Activated T-helper 2 cell treated with anti-CD3 and anti-CD28 coated beads, Interferon-gamma antibody, Interleukin-2, Interleukin-4, amounts not matched to agents 10 μg/mL and 5 μg/mL and 100 μg/mL, durations not matched to agents 14 hours and 24 hours and 36 hours (primary cell): ENCODE results near the gene FOXP3. TPM values are rescaled to one million over a fixed set of nuclear protein-coding genes. Genes with fewer than 3 reads are reported as not detected.
"Not testable (repeated sequence)": the region's sequence is repeated elsewhere in the genome, so short reads cannot be mapped to it uniquely, and the experiment has no call there.

Experiments used
- DNase-seq: peaks from one replicate; pipeline ENCODE4 v3.0.0; 2021; ENCODE audit warnings: low spot score
- H3K27ac Mint-ChIP-seq: one replicate; pipeline ENCODE4 v1.8.0; 2021; ENCODE audit warnings: mixed read lengths
- H3K27me3 Mint-ChIP-seq: one replicate; pipeline ENCODE4 v1.8.0; 2021; ENCODE audit warnings: low read depth, mixed read lengths
- H3K36me3 Mint-ChIP-seq: one replicate; pipeline ENCODE4 v1.8.0; 2021; ENCODE audit warnings: low read depth, mixed read lengths
- H3K4me1 Mint-ChIP-seq: one replicate; pipeline ENCODE4 v1.8.0; 2021; ENCODE audit warnings: low read depth, mixed read lengths
- H3K4me3 Mint-ChIP-seq: one replicate; pipeline ENCODE4 v1.8.0; 2021; ENCODE audit warnings: low read depth, mild to moderate bottlenecking, moderate library complexity, mixed read lengths
- H3K9me3 Mint-ChIP-seq: one replicate; pipeline ENCODE4 v1.8.0; 2021; ENCODE audit warnings: mixed read lengths
- intact Hi-C: fragments of 100-400 bp; cut with micrococcal nuclease; formaldehyde crosslinking; loops from one replicate; pipeline ENCODE4 v1.15.1; 2023
- total RNA-seq: library from RNA; stranded (reverse); gene quantifications from 2 replicates; pipeline ENCODE4 v1.2.3, GENCODE V29; 2022

The FOXP3 gene
- 28.9 and 29.4 TPM in 2 replicates for total RNA-seq

- H3K4me1 Mint-ChIP-seq: peaks cover 39% of the 10 kb centered on the region
- peaks cover 15% of the 10 kb centered on the region for H3K36me3 Mint-ChIP-seq
- peak within 1 kb of the TSS; percentile 77 for H3K27ac Mint-ChIP-seq
Observed at GRCh38 chrX:49264460-49264859, at the start of gene FOXP3. Gene FOXP3, minus strand, starts transcription at chrX:49264710. Its CDS starts 6,205 bp downstream, at chrX:49258505.

GRCh38 chrX:49312176-49312575, 47.7 kb upstream of the FOXP3 start:
- no peak for DNase-seq
- peaks cover 15% of the 10 kb centered on the region for H3K4me1 Mint-ChIP-seq
- H3K9me3 Mint-ChIP-seq: no peaks in the 10 kb centered on the region
- H3K4me3 Mint-ChIP-seq: no peak overlapping the region
- intact Hi-C loops: no loop called here
- H3K27ac Mint-ChIP-seq: no peak overlapping the region
- H3K36me3 Mint-ChIP-seq: no peaks in the 10 kb centered on the region
- peaks cover 1% of the 10 kb centered on the region for H3K27me3 Mint-ChIP-seq

More at GRCh38 chrX:49264460-49264859, at the start of gene FOXP3:
- intact Hi-C loops: loop anchor here (10.0 kb wide), 1 partner anchor 550 kb away; no protein-coding TSS in a partner anchor
- H3K4me3 Mint-ChIP-seq: peak within 1 kb of the TSS; percentile 66
- no peaks in the 10 kb centered on the region for H3K9me3 Mint-ChIP-seq
- DNase-seq: no peak
- no peaks in the 10 kb centered on the region for H3K27me3 Mint-ChIP-seq

- no peaks in the 10 kb centered on the region for H3K9me3 Mint-ChIP-seq
Observed at GRCh38 chrX:49310371-49310770, 45.9 kb upstream of the FOXP3 start.

GRCh38 chrX:49309401-49309981, 45.0 kb upstream of the FOXP3 start:
- no peak for DNase-seq
- Mint-ChIP-seq H3K4me3 (peak overlapping the region; percentile 79), H3K27me3 (peaks cover 5% of the 10 kb centered on the region), H3K27ac (peak overlapping the region; percentile 76), H3K4me1 (peaks cover 15% of the 10 kb centered on the region), H3K36me3 (no peaks in the 10 kb centered on the region), H3K9me3 (no peaks in the 10 kb centered on the region)
- intact Hi-C loops: no loop called here

More at GRCh38 chrX:49310371-49310770, 45.9 kb upstream of the FOXP3 start:
- Mint-ChIP-seq H3K36me3 (no peaks in the 10 kb centered on the region), H3K27ac (no peak overlapping the region), H3K4me3 (no peak overlapping the region), H3K4me1 (peaks cover 15% of the 10 kb centered on the region), H3K27me3 (peaks cover 5% of the 10 kb centered on the region)
- no peak for DNase-seq
- intact Hi-C loops: no loop called here

- H3K4me3 Mint-ChIP-seq: peak overlapping the region; percentile 79
- intact Hi-C loops: no loop called here
- H3K9me3 Mint-ChIP-seq: no peaks in the 10 kb centered on the region
- no peak for DNase-seq
- H3K27me3 Mint-ChIP-seq: peaks cover 5% of the 10 kb centered on the region
- peaks cover 15% of the 10 kb centered on the region for H3K4me1 Mint-ChIP-seq
- peak overlapping the region; percentile 76 for H3K27ac Mint-ChIP-seq
- no peaks in the 10 kb centered on the region for H3K36me3 Mint-ChIP-seq
Observed at GRCh38 chrX:49308604-49309269, 44.2 kb upstream of the FOXP3 start.

- H3K4me3 Mint-ChIP-seq, H3K27ac Mint-ChIP-seq, intact Hi-C loops, H3K9me3 Mint-ChIP-seq, DNase-seq, H3K36me3 Mint-ChIP-seq, H3K27me3 Mint-ChIP-seq: not testable (repeated sequence)
- H3K4me1 Mint-ChIP-seq: peaks cover 15% of the 10 kb centered on the region
Observed at GRCh38 chrX:49307775-49308174, 43.3 kb upstream of the FOXP3 start.

- Mint-ChIP-seq H3K9me3 (no peaks in the 10 kb centered on the region), H3K4me3 (no peak within 1 kb of the TSS), H3K4me1 (no peaks in the 10 kb centered on the region), H3K27me3 (peaks cover 5% of the 10 kb centered on the region), H3K36me3 (no peaks in the 10 kb centered on the region), H3K27ac (no peak within 1 kb of the TSS)
- DNase-seq: no peak
- intact Hi-C loops: no loop called here
Observed at GRCh38 chrX:49303346-49303745, 38.8 kb upstream of the FOXP3 start, which contains the start of gene GAGE10. Gene GAGE10, plus strand, starts transcription at chrX:49303646. Its CDS starts 1,214 bp downstream, at chrX:49304860.

- H3K4me3 Mint-ChIP-seq: no peak overlapping the region
- DNase-seq: no peak
- intact Hi-C loops: no loop called here
- no peaks in the 10 kb centered on the region for H3K9me3 Mint-ChIP-seq
- H3K36me3 Mint-ChIP-seq: no peaks in the 10 kb centered on the region
- peaks cover 4% of the 10 kb centered on the region for H3K4me1 Mint-ChIP-seq
- H3K27ac Mint-ChIP-seq: no peak overlapping the region
- H3K27me3 Mint-ChIP-seq: peaks cover under 1% of the 10 kb centered on the region
Observed at GRCh38 chrX:49300703-49301102, 36.2 kb upstream of the FOXP3 start.

GRCh38 chrX:49299293-49299692, 34.8 kb upstream of the FOXP3 start:
- H3K4me3 Mint-ChIP-seq, H3K4me1 Mint-ChIP-seq, H3K9me3 Mint-ChIP-seq, H3K36me3 Mint-ChIP-seq, DNase-seq, H3K27me3 Mint-ChIP-seq, H3K27ac Mint-ChIP-seq, intact Hi-C loops: not testable (repeated sequence)

- Mint-ChIP-seq H3K36me3 (peaks cover 2% of the 10 kb centered on the region), H3K9me3 (no peaks in the 10 kb centered on the region), H3K4me1 (peaks cover 23% of the 10 kb centered on the region), H3K4me3 (no peak overlapping the region), H3K27me3 (no peaks in the 10 kb centered on the region), H3K27ac (no peak overlapping the region)
- no peak for DNase-seq
- intact Hi-C loops: no loop called here
Observed at GRCh38 chrX:49292400-49293362, 28.2 kb upstream of the FOXP3 start.

- Mint-ChIP-seq H3K27ac (no peak overlapping the region), H3K9me3 (no peaks in the 10 kb centered on the region), H3K4me3 (no peak overlapping the region), H3K27me3 (no peaks in the 10 kb centered on the region), H3K36me3 (peaks cover 9% of the 10 kb centered on the region), H3K4me1 (peaks cover 30% of the 10 kb centered on the region)
- intact Hi-C loops: no loop called here
- peak; percentile 38 for DNase-seq
Observed at GRCh38 chrX:49291615-49292337, 27.3 kb upstream of the FOXP3 start.

- intact Hi-C loops: no loop called here
- Mint-ChIP-seq H3K36me3 (peaks cover 9% of the 10 kb centered on the region), H3K27me3 (no peaks in the 10 kb centered on the region)
Observed at GRCh38 chrX:49290215-49290614, 25.7 kb upstream of the FOXP3 start.

More at GRCh38 chrX:49290215-49290614, 25.7 kb upstream of the FOXP3 start:
- H3K27ac Mint-ChIP-seq: no peak overlapping the region
- H3K4me3 Mint-ChIP-seq: no peak overlapping the region
- no peak for DNase-seq
- no peaks in the 10 kb centered on the region for H3K9me3 Mint-ChIP-seq
- peaks cover 26% of the 10 kb centered on the region for H3K4me1 Mint-ChIP-seq
